Measurements from ENCODE around the gene KCNJ5.

DNA sequence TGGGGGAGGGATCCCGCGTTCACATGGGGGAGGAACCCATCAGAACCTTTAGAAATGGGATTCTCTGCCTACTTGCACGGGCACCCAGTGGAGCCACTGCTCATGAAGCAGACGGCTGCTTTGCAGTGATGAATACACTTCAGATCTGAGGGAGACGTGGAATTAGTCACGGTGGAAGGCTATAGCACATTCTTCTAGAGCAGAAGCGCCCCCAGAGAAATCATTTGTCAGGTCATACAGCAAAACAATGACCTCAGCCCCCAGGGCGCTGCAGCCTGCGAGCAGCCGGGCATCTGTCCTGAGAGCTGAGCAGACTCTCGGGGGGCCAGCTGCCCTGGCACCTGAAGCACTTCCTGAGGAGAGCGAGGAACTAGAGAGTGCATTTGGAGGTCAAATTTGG is 38.8 kb downstream of the KCNJ5 start:
- TF ChIP-seq POLR2A (IDR thresholded peaks at IDR 0.05; ENCODE audit: low read length) = no peak
- no peak for TF ChIP-seq GATA1 (IDR thresholded peaks at IDR 0.05; ENCODE audit: low read depth, low read length)
